ENCODE measurements around the gene MEGF8. TPM values are rescaled to one million over a fixed set of nuclear protein-coding genes. Genes with fewer than 3 reads are reported as not detected.

The MEGF8 gene
- polyA plus RNA-seq, 1 donor, result 30.3 TPM

- DNase-seq (ENCODE audit: low read depth), result no peak
Measured at GRCh38 chr19:42412661-42413076, 87.2 kb downstream of the MEGF8 start.

DNA sequence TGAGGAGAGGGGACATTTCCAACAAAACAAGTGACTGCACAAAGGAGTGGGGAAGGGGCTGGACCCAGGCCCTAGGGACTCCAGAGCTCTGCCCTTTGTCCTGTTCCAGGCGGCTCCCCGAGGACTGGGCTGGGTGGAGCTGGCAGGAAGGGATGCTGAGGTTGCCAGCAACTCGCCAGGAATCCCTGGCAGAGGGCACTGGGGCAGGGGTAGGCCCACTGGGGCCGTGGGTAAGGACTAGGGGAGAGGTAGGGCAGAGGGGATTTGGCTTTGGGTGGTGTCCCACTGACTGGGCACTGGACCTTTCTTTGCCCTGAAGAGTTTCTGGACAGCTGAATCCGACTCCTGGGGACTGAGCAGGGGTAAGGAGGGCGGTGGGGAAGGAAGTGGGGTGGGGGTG lies 93.9 kb downstream of the MEGF8 start:
- no peak for DNase-seq (ENCODE audit: low read depth)

GRCh38 chr19:42420055-42420544 lies 94.7 kb downstream of the MEGF8 start:
- DNase-seq (ENCODE audit: low read depth), result no peak

GRCh38 chr19:42421101-42421500 lies 95.7 kb downstream of the MEGF8 start:
- DNase-seq (ENCODE audit: low read depth), result no peak

DNA sequence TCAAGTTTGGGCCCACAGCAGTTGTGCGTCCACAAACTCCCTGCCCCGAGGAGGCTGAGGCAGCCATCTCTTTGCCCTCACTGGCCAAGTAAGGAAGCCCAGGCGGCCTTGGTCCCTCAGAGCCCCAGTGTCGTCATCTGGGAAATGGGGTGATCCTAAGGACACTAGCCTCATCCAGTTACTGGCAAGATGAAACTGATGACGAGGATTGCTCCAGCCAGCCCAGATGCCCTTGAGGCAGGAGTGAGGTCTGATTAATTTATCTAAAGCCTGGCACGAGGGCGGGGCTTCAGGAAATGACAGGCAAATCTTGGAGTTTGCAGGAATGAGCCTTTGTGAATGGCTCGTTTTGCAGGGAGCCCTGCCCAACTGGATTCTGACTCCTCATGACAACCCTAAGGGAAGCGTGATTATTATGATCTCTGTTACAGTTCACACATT lies 96.2 kb downstream of the MEGF8 start:
- DNase-seq (ENCODE audit: low read depth), result no peak

DNA sequence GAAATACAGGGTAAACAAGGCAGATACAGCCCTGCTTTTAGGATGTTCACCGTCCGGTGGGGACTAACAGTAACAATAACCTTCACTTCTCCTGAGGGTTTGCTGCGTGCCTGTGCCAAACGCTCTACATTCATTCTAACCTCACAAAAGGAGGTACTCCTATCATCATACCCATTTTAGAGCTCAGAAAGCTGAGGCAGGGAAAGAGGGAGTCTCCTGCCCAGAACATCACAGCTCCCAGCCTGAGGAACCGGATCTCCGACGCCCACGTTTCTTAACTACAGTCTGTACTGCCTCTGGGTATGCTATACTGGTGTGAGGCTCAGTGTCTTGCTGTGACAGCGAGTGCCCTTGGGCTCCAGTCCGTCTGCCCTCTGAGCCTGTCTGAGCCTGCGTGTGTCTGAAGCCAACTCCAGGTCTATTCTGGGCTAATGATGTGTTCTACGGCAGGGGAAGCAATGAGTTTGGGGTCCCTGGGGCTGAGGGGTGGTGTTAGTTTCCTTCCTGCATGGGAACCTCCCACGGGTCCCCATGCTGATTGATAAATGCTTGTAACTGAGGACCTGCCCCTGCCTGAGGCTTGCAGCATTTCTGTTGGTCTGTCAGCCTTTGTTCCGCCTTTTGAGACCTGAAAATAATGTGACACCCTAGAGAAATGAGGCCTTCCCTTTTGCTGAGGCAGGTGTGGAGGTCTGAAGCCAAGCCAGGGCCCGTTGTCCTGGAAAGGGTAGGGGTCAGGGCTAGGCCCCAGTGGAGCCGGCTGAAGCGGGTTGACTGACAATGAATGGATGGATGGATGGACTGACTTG lies 96.9 kb downstream of the MEGF8 start:
- DNase-seq (ENCODE audit: low read depth), result no peak

GRCh38 chr19:42422901-42423461 lies 97.5 kb downstream of the MEGF8 start:
- no peak for DNase-seq (ENCODE audit: low read depth)

DNA sequence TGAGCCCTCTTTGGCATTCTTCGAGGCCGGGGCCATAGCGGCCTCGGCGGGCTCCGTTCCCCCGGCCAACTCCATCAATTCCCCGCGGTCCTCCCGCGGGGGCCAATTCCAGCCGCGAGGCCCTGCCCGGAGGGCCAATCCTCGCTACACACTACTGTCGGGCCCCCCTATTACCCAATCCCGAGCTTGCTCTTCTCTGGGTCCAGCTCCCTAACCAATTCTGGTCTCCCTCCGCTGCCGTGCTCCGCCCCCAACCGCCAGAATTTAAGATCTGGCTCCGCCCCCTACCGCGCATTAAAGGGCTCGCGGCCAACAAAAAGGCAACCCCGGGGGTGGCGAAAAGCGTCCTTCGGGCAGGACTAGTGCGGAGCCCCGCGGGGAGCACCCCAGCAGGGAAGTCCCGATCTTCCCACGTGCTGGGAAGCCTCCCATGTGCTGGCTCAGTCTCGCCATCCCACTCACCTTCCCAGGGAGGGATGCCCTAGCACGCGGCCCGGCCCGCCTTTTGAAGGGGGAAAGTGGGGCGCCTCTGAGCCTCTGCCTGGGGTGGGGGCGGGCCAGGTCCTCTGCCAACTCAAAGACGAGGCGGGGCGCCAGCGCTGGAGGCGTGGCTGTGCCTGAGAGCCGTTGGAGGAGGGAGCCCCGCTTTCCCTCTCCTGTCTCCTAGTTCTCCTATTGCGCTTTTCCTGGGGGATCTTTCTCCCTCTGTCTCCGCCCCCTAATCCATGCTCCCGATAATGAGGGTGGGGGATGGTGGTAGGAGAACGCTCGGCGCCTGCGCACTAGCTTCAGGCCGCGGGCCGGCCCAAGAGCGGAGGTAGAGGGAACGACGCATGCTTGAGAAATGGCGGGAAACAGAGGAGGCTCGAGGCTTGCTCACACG lies 98.3 kb downstream of the MEGF8 start:
- DNase-seq (ENCODE audit: low read depth), result peak; percentile 62

DNA sequence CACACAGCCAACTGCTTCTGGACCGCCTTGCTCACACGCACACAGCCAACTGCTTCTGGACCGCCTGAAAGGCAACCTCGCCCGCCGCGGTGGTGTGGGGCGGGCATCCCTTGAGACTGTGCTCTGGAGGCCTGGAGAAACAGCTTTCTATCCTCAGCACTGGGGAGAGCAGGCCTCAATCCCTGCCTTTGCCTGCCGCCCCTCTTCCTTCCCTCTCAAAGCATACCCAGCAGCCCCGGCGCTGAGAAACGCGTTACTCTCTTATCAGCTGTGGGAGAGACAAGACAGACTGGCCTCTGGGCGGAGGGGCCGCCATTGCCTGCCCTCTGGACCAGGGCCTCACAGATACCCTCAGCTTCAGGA lies 98.9 kb downstream of the MEGF8 start:
- no peak for DNase-seq (ENCODE audit: low read depth)

DNA sequence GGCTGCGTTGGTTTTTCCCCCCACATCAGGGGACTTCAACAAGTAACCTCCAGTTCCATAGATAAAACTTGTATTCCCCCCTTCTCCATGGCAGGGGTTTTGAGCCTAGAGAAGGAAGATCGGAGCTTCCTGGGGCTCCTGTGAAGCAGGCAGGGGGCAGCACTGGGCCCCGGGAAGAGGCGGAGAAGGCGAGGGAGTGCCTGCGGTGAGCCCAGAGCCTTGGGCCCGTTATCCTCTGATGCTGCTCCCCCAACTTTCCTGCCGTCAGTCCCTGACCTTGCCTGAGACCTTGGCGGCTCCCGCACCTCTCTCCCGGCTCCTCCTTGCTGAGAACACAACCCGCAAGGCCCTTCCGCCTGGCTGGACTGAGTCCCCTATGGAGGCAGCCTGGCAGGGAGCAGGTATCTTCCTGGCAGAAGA lies 99.3 kb downstream of the MEGF8 start:
- DNase-seq (ENCODE audit: low read depth), result no peak

GRCh38 chr19:42426643-42427042 lies 101.2 kb downstream of the MEGF8 start:
- DNase-seq (ENCODE audit: low read depth), result no peak

DNA sequence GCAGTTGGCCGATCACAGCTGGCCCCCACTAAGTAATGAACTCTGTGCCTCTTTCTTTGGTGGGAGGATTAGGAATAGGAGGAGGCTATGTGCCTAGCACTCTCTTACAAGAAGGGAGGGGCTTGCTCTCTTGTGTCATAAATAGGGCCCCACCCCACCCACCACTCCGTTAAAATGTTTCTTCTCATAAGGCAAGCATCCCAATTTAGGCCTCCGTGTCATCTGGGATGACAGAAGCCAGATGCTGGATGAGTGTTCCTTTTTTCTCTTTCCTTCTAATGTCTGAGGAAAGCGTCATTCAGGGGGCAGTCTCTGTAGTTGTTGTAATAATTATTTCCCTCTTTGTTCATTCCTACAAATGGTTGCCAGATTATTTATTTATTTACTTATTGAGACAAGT lies 101.9 kb downstream of the MEGF8 start, which contains the start of gene LIPE:
LIPE (minus strand) TSS at position 76 of the 400 bp plus-strand sequence. CDS start 239 bp downstream, outside the sequence.
- no peak for DNase-seq (ENCODE audit: low read depth)

Other genes starting within 250 kb of the MEGF8 start
- 10.1 TPM for gene ZNF574, start 249.5 kb upstream of the MEGF8 start, polyA plus RNA-seq (ENCODE audit: insufficient read length)
- 1.3 TPM for gene POU2F2, start 193.2 kb upstream of the MEGF8 start, polyA plus RNA-seq (ENCODE audit: insufficient read length)
- gene DEDD2, start 108.0 kb upstream of the MEGF8 start, polyA plus RNA-seq (ENCODE audit: insufficient read length), result 13.3 TPM
- 5.1 TPM for gene ZNF526, start 105.3 kb upstream of the MEGF8 start, polyA plus RNA-seq (ENCODE audit: insufficient read length)
- 42.1 TPM for gene GSK3A, start 83.0 kb upstream of the MEGF8 start, polyA plus RNA-seq (ENCODE audit: insufficient read length)
- 33.8 TPM for gene ERF, start 70.5 kb upstream of the MEGF8 start, polyA plus RNA-seq (ENCODE audit: insufficient read length)
- 34.2 TPM for gene CIC, start 56.4 kb upstream of the MEGF8 start, polyA plus RNA-seq (ENCODE audit: insufficient read length)
- gene PRR19, start 23.5 kb upstream of the MEGF8 start, polyA plus RNA-seq (ENCODE audit: insufficient read length), result 0.49 TPM
- gene PAFAH1B3, start 23.0 kb upstream of the MEGF8 start, polyA plus RNA-seq (ENCODE audit: insufficient read length), result 22.3 TPM
- 0.43 TPM for gene TMEM145, start 12.3 kb upstream of the MEGF8 start, polyA plus RNA-seq (ENCODE audit: insufficient read length)
- gene CNFN, start 64.7 kb downstream of the MEGF8 start, polyA plus RNA-seq (ENCODE audit: insufficient read length), result not detected
- gene LIPE, start 101.8 kb downstream of the MEGF8 start, polyA plus RNA-seq (ENCODE audit: insufficient read length), result 11.1 TPM
- gene CXCL17, start 117.3 kb downstream of the MEGF8 start, polyA plus RNA-seq (ENCODE audit: insufficient read length), result not detected
- 2.6 TPM for gene CEACAM1, start 202.8 kb downstream of the MEGF8 start, polyA plus RNA-seq (ENCODE audit: insufficient read length)

Data from forelimb muscle (tissue), 1 donor.